ENCODE data around the gene SON. TPM values are rescaled to one million over a fixed set of nuclear protein-coding genes. Genes with fewer than 3 reads are reported as not detected.
A peak's percentile ranks its signal among the peaks of the same experiment; 100 is the strongest.

Gene SON
- total RNA-seq, 1 donor from 2014 or later, result 220 TPM

DNA sequence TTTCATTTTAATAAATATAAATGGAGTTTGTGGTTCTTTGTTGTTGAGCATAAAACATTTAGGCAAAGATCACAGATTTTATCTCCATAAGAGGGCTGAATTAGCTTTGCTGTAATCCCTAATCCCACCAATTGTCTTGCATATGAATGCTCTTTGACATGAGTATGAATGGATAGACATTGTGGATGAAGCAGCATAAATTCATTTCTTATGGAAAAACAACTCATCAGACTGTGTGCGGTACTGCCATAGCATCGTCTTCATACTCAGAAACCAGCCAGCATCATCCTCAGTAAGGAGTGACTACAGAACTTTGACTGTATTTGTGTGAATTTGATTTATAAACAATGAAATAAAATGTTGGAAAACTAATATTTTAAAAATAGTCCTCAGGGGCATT is 19.6 kb downstream of the SON start:
- DNase-seq (ENCODE audit: low spot score), result no peak
- Mint-ChIP-seq H3K27ac (ENCODE audit: unreplicated experiment) (no peak overlapping the region), H3K4me3 (ENCODE audit: unreplicated experiment) (no peak overlapping the region), H3K36me3 (ENCODE audit: low read depth) (peaks cover 32% of the 10 kb centered on the region), H3K4me1 (ENCODE audit: low read depth) (peaks cover 13% of the 10 kb centered on the region), H3K9me3 (ENCODE audit: low read depth) (no peaks in the 10 kb centered on the region), H3K27me3 (ENCODE audit: low read depth) (no peaks in the 10 kb centered on the region)
- TF ChIP-seq, protein P1, sequence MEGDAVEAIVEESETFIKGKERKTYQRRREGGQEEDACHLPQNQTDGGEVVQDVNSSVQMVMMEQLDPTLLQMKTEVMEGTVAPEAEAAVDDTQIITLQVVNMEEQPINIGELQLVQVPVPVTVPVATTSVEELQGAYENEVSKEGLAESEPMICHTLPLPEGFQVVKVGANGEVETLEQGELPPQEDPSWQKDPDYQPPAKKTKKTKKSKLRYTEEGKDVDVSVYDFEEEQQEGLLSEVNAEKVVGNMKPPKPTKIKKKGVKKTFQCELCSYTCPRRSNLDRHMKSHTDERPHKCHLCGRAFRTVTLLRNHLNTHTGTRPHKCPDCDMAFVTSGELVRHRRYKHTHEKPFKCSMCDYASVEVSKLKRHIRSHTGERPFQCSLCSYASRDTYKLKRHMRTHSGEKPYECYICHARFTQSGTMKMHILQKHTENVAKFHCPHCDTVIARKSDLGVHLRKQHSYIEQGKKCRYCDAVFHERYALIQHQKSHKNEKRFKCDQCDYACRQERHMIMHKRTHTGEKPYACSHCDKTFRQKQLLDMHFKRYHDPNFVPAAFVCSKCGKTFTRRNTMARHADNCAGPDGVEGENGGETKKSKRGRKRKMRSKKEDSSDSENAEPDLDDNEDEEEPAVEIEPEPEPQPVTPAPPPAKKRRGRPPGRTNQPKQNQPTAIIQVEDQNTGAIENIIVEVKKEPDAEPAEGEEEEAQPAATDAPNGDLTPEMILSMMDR (IDR thresholded peaks at IDR 0.05), result no peak

DNA sequence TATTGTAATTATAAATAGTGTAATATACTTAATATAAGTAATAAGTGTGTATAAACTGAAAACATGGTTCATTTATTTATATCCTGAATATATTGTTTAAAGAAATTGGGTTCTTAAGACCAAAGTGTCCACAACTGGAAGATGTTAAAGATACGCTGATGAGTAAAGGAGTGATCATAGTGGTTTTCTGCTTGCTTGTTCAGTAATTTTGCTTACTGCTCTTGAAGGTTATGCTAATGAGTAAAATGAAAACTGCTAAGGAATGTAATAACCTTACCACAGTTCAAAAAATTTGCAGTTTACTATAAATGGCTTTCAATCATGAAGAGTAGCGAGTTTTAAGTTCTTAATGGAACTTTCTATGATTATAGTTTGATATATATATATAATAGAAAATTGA is 23.7 kb downstream of the SON start:
- H3K36me3 Mint-ChIP-seq (ENCODE audit: low read depth), result peaks cover 13% of the 10 kb centered on the region
- no peak for DNase-seq (ENCODE audit: low spot score)
- no peak overlapping the region for H3K4me3 Mint-ChIP-seq (ENCODE audit: unreplicated experiment)

DNA sequence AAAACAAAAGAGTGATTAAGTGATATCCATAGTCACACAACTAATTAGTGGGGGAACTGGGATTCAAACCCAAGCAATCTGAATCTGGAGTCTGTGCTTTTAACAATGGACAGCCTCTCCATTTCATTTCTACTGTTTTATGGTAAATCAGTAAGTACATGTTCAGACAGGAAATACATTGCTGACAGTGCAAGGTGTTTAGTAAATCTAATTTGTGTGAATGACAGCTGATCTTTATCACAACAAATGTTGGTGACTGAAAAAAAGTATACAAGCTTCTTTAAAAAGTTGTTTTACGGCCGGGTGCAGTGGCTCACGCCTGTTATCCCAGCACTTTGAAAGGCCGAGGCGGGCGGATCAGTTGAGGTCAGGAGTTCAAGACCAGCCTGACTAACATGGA is 25.1 kb downstream of the SON start:
- peaks cover 14% of the 10 kb centered on the region for H3K36me3 Mint-ChIP-seq (ENCODE audit: low read depth)
- peak overlapping the region; percentile 77 for H3K27ac Mint-ChIP-seq (ENCODE audit: unreplicated experiment)

More for the DNA sequence above, 23.7 kb downstream of the SON start:
- TF ChIP-seq, protein P1 (IDR thresholded peaks at IDR 0.05), result no peak
- H3K27me3 Mint-ChIP-seq (ENCODE audit: low read depth), result no peaks in the 10 kb centered on the region
- no peak overlapping the region for H3K27ac Mint-ChIP-seq (ENCODE audit: unreplicated experiment)
- no peaks in the 10 kb centered on the region for H3K9me3 Mint-ChIP-seq (ENCODE audit: low read depth)
- H3K4me1 Mint-ChIP-seq (ENCODE audit: low read depth), result peaks cover 3% of the 10 kb centered on the region

DNA sequence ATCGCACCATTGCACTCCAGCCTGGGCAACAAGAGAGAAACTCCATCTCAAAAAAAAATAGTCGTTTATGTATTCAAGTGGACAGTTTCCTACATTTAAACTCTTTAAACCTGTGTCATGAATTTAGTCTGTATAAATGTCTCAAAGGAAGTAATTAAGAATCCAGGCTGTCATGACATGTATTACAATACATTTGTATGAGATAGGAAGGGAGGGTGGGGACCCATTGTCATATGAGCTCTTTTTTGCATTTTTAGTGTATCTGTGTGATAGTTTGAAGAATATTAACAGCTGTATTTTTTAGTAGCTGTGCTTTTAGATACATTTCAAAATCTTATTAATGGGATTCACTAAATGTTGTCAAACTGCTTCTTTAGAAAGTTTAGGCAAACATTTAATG is 25.6 kb downstream of the SON start:
- Mint-ChIP-seq H3K9me3 (ENCODE audit: low read depth) (no peaks in the 10 kb centered on the region), H3K4me3 (ENCODE audit: unreplicated experiment) (no peak overlapping the region), H3K27me3 (ENCODE audit: low read depth) (no peaks in the 10 kb centered on the region), H3K27ac (ENCODE audit: unreplicated experiment) (no peak overlapping the region), H3K4me1 (ENCODE audit: low read depth) (no peaks in the 10 kb centered on the region), H3K36me3 (ENCODE audit: low read depth) (peaks cover 13% of the 10 kb centered on the region)
- no peak for DNase-seq (ENCODE audit: low spot score)
- TF ChIP-seq, protein P1 (IDR thresholded peaks at IDR 0.05), result no peak

More for the DNA sequence above, 25.1 kb downstream of the SON start:
- Mint-ChIP-seq H3K9me3 (ENCODE audit: low read depth) (no peaks in the 10 kb centered on the region), H3K27me3 (ENCODE audit: low read depth) (no peaks in the 10 kb centered on the region), H3K4me1 (ENCODE audit: low read depth) (no peaks in the 10 kb centered on the region), H3K4me3 (ENCODE audit: unreplicated experiment) (no peak overlapping the region)
- TF ChIP-seq, protein P1 (IDR thresholded peaks at IDR 0.05), result no peak
- DNase-seq (ENCODE audit: low spot score), result no peak

DNA sequence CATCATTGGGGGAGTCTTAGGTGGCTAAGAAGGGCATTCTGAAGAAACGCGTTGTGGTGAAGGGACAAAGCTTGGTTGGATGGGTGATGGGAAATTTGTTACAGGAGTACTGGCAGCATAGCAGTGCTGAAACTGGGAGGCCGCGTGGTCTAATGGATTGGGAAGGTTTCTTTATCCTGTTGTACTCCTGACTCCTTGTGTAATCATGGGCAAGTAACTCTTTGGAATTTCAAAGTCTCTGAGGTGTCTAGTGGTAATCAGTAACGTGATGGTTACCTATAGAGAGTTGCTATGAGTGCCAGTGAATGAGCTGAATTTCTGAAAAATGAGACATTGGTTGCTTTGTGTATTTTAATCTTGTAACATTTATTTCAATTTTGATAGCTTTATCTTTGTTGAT is 27.2 kb downstream of the SON start:
- Mint-ChIP-seq H3K4me1 (ENCODE audit: low read depth) (no peaks in the 10 kb centered on the region), H3K4me3 (ENCODE audit: unreplicated experiment) (no peak overlapping the region), H3K9me3 (ENCODE audit: low read depth) (no peaks in the 10 kb centered on the region), H3K27me3 (ENCODE audit: low read depth) (no peaks in the 10 kb centered on the region), H3K27ac (ENCODE audit: unreplicated experiment) (peak overlapping the region; percentile 42), H3K36me3 (ENCODE audit: low read depth) (peaks cover 18% of the 10 kb centered on the region)
- TF ChIP-seq, protein P1 (IDR thresholded peaks at IDR 0.05), result no peak
- DNase-seq (ENCODE audit: low spot score), result no peak
